ENCODE results near the gene PARN. TPM values are rescaled to one million over a fixed set of nuclear protein-coding genes. Genes with fewer than 3 reads are reported as not detected.

The PARN gene
- total and polyA plus RNA-seq, 9 of the 15 experiments (the other 6 are each of a cell fraction or from before 2014, with no cell fraction given) = 9.6 to 51.3 (median 40.4) TPM

DNA sequence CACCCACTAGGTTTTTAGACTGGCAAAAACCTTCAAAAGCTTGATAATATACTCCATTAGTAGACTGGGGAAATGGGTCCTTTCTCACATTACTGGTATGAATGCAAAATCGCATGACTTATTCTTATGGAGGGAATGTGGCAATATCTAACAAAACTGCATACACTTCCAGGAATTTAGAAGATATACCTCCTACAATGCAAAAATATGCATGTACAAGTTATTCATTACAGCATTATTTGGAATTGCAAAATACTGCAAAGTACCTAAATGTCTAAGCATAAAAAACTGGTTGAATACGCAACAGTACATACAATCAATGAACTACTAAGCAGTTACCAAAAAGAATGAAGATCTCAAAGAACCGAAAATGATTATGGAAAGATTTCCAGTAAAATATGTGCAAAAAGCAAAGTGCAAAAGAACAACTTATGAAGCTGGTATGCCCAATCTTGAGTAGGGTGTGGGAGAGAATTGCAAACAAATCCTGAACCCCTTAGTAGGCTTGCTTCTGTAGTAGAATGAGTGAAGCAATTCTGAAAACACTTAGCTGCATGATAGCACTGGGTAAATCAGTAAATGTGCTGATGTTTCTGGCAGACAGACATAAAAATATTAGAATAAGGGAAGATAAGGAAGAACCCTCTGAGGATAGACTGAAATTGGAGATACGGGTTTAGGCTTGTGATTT, 180.1 kb downstream of the PARN start:
- Histone ChIP-seq H3K9me1 (ENCODE audit: control insufficient read depth, insufficient read depth, low read length) (no peaks in the 10 kb centered on the region), H3K4me3 (no peak overlapping the region), H3K27ac (ENCODE audit: extremely low read depth, low read depth, low read length) (no peak overlapping the region), H3K9ac (ENCODE audit: insufficient read depth in 1 of 2, low read depth in 2 of 2, low read length in 2 of 2) (no peak overlapping the region), H3K4me2 (ENCODE audit: insufficient read depth, low read length) (no peak overlapping the region), H2AFZ (ENCODE audit: low read depth, low read length) (no peak overlapping the region), H3K36me3 (ENCODE audit: control insufficient read depth, insufficient read depth, low read length) (peaks cover 9% of the 10 kb centered on the region; the same call in 2 of the 3 replicates), H3K9me3 (replicated peaks; ENCODE audit: control insufficient read depth, insufficient read depth, low read depth, low read length) (no peaks in the 10 kb centered on the region), H3K27me3 (ENCODE audit: control insufficient read depth in 2 of 2, insufficient read depth in 2 of 2, low read length in 2 of 2) (no peaks in the 10 kb centered on the region), H4K20me1 (replicated peaks; ENCODE audit: control insufficient read depth, insufficient read depth, low read length) (no peaks in the 10 kb centered on the region), H3K79me2 (ENCODE audit: control insufficient read depth, insufficient read depth, low read length) (no peaks in the 10 kb centered on the region), H3K4me1 (replicated peaks in 1 of 2; ENCODE audit: control insufficient read depth in 2 of 2, insufficient read depth in 2 of 2, low read length in 2 of 2) (no peaks in the 10 kb centered on the region)
- TF ChIP-seq ZBTB7A (IDR thresholded peaks at IDR 0.05; ENCODE audit: borderline replicate concordance, control insufficient read depth, low read depth, low read length) (no peak), SMAD2 (IDR thresholded peaks at IDR 0.05; ENCODE audit: low read depth, low read length) (no peak), TFAM (CRISPR knock-in tag; conservative IDR thresholded peaks at IDR 0.05) (no peak), ZNF431 (CRISPR knock-in tag; IDR thresholded peaks at IDR 0.05) (no peak), SRF (CRISPR knock-in tag; IDR thresholded peaks at IDR 0.05) (no peak), ZNF324 (CRISPR knock-in tag; IDR thresholded peaks at IDR 0.05) (no peak), POLR2AphosphoS2 (IDR thresholded peaks at IDR 0.05; ENCODE audit: low read length) (no peak), PYGO2 (tag; IDR thresholded peaks at IDR 0.05) (no peak), KLF6 (CRISPR knock-in tag; IDR thresholded peaks at IDR 0.05; ENCODE audit: borderline replicate concordance) (no peak), ZNF830 (CRISPR knock-in tag; IDR thresholded peaks at IDR 0.05) (no peak), ZNF184 (CRISPR knock-in tag; IDR thresholded peaks at IDR 0.05) (no peak), SMARCE1 (IDR thresholded peaks at IDR 0.05) (no peak), SP1 (CRISPR knock-in tag; IDR thresholded peaks at IDR 0.05) (no peak), ZNF445 (CRISPR knock-in tag; IDR thresholded peaks at IDR 0.05; ENCODE audit: low read depth) (no peak), JUND (IDR thresholded peaks at IDR 0.05; ENCODE audit: borderline replicate concordance, low read depth, low read length) (no peak), JUND (tag; IDR thresholded peaks at IDR 0.05; ENCODE audit: borderline replicate concordance, low read depth, low read length) (no peak), ZNF140 (CRISPR knock-in tag; IDR thresholded peaks at IDR 0.05) (no peak)
- TF ChIP-seq, protein P1, sequence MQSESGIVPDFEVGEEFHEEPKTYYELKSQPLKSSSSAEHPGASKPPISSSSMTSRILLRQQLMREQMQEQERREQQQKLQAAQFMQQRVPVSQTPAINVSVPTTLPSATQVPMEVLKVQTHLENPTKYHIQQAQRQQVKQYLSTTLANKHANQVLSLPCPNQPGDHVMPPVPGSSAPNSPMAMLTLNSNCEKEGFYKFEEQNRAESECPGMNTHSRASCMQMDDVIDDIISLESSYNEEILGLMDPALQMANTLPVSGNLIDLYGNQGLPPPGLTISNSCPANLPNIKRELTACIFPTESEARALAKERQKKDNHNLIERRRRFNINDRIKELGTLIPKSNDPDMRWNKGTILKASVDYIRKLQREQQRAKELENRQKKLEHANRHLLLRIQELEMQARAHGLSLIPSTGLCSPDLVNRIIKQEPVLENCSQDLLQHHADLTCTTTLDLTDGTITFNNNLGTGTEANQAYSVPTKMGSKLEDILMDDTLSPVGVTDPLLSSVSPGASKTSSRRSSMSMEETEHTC (IDR thresholded peaks at IDR 0.05) = no peak
- TF ChIP-seq, protein P2, sequence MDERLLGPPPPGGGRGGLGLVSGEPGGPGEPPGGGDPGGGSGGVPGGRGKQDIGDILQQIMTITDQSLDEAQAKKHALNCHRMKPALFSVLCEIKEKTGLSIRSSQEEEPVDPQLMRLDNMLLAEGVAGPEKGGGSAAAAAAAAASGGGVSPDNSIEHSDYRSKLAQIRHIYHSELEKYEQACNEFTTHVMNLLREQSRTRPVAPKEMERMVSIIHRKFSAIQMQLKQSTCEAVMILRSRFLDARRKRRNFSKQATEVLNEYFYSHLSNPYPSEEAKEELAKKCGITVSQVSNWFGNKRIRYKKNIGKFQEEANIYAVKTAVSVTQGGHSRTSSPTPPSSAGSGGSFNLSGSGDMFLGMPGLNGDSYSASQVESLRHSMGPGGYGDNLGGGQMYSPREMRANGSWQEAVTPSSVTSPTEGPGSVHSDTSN (CRISPR knock-in tag; IDR thresholded peaks at IDR 0.05; ENCODE audit: low read depth) = no peak
- TF ChIP-seq, protein P2 (tag; conservative IDR thresholded peaks at IDR 0.05; ENCODE audit: low read depth) = no peak
- TF ChIP-seq, protein P3, sequence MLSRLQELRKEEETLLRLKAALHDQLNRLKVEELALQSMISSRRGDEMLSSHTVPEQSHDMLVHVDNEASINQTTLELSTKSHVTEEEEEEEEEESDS (CRISPR knock-in tag; IDR thresholded peaks at IDR 0.05) = no peak
- no peak for DNase-seq (ENCODE audit: extremely low read depth in 1 of 4, low spot score in 3 of 4)
- ATAC-seq = no peak
- WGBS (ENCODE audit: insufficient coverage, low coverage, missing lambda C conversion rate) = 80% methylated on average over 4 of the region's 4 CpGs
- no TSS peak for BruUV-seq (replicated peaks)
- no peak for FAIRE-seq
- in situ Hi-C loops (cut with MboI) = no loop called here
- intact Hi-C loops (cut with micrococcal nuclease) = no loop called here
- CTCF ChIA-PET (ENCODE audit: low intra/inter-chr PET ratio) = no interaction called here
- POLR2A ChIA-PET = interaction anchor here (1.0 kb wide), 1 partner anchor 9 kb away, joined by 3 read pairs; no protein-coding TSS in a partner anchor

Measured in K562 (cell line).